GM18508 (cell line): Measurements from ENCODE around the gene KCNQ1.

Experiments used
- ATAC-seq: cut with Tn5 transposase; IDR thresholded peaks from one replicate; pipeline ENCODE4 v1.9.1; 2021; ENCODE audit warnings: moderate number of reproducible peaks; ENCODE audit not compliant: insufficient read depth, unreplicated experiment

The KCNQ1 gene

DNA sequence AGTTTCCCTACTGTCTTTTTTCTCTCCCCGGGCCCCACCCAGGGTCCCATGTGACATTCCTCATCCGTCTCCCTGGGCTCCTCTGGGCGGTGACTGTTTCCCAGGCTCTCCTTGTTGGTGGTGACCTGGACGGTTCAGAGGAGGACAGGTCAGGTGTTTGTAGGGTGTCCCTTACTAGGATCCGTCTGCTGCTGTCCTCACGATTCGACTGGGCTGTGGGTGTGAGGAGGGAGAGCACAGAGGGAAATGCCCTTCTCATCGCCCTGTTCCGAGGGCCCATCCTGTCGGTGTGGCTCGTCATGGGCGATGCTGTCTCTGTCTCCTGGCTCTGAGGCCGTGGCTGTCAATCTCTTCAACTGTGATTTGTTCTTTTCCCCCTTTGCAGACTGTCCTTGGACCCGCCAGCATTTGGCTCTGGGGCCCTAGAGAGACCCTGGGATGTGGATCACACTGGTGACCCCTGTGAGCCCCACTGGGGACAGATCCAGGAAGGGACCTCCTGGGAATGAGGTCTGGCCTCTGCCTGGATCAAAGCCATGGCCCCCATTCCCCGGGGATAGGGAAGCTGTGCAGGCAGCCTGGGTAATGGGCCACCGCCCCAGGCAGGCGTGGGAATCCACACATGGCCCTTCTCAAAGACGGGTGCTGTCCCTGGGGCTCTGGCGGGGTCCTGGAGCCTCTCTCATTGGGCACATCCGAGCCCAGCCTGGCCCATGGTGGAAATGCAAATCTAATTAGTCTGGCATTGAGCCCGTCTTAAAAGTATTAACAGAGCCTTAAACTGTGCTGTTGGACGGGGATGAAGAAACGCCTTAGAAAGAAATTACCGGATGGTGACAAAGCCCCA lies 301.8 kb downstream of the KCNQ1 start:
- ATAC-seq: no peak

DNA sequence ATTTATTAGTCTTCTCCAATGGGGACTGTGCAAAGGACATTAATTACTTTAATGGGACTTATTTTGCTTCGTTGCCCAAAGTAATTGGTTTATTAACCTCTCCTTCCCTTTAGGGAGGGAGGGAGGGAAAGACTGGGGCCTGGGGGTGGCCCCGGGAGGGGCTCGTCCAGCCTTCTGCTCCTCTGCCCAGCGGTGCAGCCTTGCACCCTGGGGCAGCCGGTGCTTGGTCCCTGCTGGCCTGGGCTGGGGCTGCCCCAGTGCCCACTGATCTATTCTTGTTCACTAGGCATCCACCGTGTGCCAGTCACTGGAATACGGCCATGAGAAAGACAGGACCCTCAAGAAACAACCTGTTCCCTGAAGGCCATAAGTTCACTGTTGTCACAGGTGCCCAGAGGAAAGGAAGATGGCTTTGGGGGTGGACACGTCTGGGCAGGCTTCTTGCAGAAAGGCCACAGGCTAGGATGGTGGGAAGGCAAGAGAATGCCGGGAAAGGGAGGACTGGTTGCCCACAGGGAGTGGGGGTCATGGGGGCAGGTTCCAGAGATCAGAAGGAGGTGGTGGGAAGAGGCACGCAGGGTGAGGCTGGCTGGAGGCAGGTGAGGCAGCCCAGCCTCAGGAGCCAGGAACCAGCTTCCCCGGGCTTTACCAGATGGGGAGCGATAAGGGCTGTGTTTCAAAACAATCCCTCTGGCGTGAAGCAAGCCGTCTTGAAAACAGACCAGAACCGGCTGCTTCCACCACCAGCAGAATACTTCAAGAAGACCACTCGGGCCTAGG lies 302.6 kb downstream of the KCNQ1 start:
- no peak for ATAC-seq

DNA sequence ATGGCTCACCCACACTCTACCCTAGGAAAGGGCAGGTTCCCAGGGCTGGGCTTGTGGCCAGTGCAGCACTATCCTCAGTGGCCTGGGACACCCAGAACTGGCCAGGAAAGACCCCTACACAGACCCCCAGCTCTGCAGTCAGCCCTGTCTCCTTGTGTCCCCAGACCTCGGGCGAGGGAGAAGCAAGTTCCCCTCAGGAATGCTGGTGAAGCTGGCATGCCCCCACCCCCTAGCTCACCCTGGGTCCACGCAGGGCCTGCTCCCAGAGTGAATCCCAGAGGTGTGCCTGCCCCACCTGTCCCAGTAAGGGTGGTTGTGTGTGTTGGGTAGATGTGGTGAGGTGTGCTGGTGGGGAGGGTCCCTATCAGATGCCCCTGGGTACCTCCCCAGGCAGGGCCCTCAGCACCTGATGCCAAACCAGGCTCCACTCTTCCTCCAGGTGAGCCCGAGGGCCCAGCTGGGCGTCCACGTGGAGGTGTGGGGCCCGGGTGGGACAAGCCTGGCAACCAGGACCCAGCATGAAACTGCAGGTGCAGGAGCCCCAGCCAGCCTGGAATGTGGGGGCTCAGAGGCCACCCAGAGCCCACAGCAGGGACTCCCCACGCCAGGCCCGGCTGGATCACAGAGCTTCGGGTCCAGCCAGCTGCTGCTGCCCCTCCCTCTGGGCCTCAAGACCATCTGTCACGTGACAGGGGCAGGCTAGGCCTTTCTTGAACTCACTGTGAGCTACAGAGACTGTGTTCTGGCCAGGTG lies 303.4 kb downstream of the KCNQ1 start:
- ATAC-seq: no peak

DNA sequence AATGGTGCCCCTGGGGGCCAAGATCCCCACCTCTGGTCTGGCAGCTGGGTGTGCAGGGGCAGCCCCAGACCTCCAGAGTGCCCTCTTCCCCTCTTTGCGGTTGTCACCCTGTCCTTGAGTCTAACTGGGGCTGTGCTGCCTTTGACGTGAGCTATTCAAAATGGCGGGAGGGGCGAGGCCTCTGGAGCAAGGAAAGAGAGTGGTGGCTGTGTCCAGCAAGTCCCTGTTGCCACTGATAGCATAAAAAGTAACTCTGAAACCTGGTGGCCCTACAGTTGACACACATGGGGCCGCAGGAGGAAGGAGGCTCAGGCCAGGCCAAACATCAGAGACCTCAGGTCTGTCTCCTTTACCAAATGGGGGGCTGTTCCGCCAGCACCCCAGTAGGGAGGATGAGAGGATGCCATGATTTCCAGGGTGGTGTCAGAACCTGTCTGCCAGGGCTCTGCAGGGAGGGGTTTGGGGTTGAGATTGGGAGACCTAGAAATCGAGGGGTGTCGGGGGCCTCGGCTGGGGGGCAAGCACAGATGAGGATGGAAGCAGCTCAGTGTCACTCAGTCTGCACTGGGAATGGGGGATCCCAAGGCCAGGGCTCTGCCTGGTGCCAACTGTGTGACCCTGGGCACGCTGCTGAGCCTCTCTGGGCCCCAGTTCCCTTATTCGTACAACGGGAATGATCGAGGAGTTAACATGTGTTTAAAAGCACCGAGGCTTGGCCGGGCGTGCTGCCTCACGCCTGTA lies 304.2 kb downstream of the KCNQ1 start:
- no peak for ATAC-seq

DNA sequence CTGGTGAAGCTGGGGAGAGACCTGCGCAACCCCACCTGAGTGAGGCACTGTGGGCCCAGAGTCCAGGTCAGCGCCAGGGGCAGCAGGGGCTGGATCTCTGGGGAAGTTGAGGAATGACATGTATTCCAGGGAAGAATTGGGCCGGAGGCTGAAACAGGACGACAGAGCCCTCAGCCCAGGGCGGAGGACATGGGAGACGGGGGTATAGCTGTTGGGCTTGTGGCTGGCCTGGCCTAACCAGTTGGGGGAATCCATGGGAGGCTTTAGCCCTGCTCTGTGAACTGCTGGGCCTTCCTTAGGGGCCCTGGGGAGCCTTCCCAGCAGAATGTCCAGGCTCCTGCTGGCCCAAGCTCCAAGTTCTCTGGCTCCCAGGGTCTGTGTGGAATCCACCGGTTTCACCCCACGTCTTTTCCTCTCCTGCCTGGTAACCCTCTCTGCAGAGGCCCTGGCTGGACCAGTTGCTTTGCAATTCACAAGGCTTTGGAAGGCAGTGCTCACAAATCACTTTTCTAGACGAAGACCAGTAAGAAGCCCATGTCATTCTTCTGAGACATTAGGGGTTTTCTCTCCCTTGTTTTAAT lies 305.4 kb downstream of the KCNQ1 start:
- ATAC-seq: no peak

DNA sequence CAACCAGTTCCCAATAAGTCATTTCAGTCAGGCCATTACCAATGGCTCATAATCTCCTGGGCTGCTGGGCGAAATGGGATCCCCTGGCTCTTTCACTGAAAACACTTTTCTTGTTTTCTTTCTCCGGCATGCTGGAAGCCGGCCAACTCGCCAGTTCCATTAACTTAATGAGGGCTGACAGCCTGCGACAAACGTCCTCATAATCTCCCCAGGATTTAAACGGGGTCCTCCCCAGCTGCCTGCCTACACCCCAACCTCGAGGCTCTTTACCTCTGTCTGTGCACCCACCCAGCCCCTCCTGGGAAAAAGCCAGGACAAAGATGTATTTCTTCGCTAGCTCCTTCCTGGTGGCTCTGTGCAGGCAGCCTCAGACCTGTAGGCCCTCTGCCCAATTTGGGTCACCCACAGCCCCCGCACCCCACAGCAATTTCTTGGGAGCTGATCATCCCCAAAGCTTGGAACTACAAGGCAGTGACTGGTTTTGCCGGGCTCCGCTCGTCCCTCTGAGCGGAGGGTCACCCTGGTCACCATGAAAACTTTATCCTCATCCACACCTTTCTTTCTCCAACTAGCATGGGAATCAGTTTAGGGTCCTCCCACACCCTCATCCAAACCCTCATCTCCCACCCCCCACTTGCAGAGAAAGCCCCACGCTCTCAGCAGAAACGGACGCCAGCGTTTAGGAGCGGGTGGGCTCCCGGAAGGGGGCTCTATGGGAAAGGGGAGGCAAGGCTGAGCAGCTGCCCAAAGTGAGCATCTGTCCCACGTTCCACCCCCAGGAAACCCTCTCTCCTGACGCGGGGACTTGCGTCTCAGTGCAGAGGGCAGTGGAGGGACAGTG lies 306.1 kb downstream of the KCNQ1 start:
- ATAC-seq: no peak

DNA sequence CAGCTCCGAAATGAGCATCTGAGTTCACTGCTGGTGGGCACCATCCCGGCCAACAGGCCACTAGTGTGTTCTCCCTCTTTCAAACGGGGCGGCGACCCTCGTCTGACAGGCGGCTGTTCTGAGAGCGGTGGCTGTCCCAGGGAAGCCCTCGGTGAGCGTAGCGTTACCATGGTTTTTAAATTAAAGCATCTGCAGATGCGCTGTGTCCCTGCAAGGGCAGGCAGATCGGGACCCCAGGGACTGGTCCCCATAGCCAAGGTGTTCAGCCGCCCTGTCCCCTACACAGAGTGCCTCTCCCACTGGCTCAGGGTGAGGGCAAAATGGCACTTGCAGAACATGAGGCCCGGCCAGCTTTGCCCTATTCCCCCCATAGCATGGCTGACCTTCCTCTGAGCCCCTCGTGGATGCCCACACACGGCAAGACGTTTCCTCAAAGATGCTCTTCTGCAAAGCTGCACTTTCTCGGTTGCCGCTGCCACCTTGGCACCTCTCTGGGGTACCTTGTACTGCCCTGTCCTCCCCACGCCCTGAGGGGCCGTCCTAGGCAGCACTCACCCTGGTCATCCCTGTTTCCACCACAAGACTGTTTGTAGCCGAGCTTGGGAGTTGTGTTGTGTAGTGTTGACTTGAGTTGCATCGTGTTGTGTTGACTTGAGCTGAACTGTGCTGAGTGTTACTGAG lies 306.9 kb downstream of the KCNQ1 start:
- no peak for ATAC-seq

DNA sequence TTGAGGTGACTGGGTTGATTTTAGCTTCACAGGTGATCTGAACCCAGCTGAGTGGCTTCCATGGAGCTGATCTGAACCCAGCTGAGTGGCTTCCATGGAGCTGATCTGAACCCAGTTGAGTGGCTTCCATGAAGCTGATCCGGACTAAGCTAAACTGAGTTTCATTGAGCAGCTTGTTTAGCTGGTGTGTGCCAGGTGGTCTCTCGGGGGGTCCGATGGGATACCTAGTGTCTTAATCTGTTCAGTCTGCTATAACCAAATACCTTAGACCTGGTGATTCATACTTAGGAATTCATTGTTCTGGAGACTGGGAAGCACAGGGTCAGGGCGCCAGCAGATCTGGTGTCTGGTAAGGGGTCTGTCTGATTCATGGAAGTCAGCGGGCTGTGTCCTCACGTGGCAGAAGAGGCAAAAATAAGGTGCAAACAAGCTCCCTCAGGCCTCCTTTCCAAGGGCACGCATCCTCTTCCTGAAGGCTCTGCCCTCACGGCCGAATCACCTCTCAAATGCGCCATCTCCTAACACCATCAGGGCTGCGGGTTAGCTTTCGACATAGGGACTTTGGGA lies 307.5 kb downstream of the KCNQ1 start:
- ATAC-seq: no peak

DNA sequence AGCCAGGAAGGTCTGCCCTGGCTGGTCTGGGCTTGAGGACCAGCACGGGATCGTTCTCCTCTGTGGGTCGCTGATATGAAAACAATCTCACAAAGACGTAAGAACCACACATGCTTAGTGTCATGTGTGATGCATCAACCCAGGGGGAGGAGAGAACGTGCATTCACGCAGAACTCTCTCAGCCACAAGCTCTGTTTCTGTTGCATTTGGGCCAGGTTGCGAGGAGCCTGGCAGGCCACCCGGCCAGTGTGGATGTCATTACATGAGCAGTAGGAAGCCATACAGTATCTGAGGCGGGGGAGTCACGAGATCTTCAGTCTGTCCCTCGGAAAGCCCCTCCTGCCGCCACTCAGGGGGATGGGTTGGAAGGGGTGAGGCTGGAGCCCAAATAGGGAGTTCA lies 308.1 kb downstream of the KCNQ1 start:
- no peak for ATAC-seq

DNA sequence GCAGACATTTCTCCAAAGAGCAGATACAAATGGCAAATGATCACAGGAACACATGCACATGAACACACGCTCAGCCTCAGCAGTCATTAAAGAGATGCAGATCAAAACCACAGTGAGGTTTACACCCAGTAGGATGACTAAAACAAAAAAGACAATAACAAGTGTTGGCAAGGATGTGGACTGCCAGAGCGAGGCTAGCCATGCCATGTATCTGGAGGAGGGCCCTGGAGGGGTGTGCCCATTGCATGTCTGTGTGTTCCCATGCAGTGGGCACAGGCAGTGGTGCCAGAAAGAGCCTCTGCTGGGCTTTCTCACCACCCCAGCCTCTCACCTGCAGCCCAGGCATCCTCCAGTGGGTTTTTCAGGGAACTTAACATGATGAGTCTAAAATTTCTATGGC lies 309.2 kb downstream of the KCNQ1 start:
- ATAC-seq: no peak

DNA sequence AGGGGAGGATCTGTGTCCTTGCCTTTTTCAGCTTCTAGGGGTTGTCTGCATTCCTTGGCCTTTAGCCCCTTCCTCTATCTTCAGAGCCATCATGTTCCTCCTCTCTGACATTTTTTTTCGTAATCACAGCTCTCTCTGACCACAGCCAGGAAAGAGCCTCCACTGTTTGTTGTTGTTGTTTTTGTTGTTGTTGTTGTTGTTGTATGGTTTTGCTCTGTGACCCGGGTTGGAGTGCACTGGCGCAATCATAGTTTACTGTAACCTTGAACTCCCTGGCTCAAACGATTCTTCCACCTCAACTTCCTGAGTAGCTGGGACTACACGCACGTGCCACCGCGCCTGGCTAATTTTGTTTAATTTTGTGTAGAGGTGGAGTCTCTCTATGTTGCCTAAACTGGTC lies 310.3 kb downstream of the KCNQ1 start:
- ATAC-seq: no peak

DNA sequence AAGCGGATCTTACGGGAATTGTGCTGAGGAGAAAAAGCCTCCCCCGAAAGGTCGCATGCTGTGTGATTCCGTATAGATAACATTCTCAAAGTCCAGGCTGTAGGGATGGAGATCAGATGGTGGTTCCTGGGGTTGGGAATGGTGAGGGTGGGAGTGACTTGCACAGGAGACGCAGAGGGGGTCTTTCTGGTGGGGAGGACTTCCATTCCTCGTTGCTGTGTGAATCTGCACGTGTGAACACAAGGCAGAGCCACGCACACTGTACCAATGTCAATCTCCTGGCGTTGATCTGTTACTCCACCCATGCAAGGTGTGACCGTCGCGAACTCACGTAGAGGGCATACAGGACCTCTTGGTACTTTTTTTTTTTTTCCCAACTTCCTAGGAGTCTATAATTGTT lies 313.9 kb downstream of the KCNQ1 start:
- no peak for ATAC-seq

DNA sequence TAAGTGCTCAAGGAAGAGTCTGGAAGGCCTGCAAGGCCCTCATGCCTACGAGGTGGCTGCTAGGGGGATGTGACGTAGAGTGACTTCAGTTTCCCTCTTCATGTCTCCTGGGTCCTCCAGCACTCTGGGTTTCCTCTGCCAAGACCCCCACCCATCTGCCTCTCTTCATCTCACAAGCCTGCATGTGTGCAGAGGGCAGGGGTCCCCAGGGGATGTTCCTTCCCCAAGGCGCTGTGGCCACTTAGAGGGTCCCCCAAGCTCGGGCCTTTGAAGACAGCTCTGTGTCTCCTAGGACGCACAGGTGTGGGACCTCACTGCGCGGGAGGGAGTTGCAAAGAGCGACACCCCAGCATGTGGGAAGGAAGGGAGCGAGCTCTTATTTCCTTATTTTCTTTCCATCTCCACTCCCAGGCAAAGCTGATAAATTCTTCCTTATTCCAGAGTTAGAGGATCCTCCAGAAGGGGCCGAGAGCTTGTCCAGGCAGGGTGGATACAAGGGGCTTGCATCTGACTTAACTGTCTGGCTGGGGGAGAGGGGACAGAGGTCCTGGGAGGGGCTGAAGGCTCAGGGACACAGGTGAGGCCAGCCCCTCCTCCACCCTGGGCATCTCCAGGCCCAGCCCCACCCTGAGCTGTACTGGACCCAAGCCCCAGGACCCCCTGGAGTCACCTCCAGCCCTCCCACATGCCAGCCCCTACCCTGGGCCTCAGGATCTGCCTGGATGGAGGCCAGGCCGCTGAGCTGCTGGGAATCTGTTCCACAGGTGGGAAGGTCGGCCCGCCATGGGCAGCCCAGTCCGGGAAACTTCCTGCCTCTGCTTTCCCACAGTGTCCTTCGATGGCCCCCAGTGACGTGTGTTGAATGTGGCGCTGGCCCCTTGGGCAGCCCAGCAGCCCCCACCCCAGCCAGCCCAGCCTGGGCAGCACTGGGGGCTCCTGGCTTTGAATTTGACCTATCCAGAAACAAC lies 314.7 kb downstream of the KCNQ1 start:
- no peak for ATAC-seq

DNA sequence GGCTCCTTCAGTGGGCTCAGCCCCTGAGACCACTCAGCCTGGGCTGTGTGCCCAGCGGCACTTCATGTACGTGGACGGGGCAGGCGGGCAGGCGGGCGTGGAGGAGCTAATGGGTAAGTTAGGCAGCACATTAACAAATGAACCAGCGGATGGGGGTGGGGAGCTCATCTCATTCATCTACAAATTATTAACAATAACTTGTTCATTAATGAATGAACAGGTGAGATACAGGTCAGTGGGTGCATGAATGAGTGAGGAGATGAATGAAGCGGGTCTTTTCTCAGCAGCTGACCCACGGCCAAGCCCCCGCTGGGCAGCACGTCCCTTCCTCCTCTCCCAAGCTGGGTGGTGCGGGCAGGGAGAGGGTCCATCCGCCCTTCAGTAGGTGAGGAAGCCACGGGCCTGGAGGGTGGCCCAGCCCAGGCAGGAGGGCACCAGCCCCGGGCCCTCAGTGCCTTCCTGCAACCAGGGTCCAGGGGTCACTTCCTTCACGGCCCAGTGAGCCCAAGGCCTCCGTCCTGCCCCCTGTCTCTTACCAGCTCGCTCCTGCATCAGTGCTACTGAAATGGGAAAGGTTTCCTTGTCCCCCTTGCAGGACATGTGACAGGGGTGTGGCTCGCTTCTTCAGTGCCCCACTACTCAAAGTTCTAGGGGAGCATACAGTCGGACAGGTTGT lies 315.5 kb downstream of the KCNQ1 start:
- ATAC-seq: no peak

DNA sequence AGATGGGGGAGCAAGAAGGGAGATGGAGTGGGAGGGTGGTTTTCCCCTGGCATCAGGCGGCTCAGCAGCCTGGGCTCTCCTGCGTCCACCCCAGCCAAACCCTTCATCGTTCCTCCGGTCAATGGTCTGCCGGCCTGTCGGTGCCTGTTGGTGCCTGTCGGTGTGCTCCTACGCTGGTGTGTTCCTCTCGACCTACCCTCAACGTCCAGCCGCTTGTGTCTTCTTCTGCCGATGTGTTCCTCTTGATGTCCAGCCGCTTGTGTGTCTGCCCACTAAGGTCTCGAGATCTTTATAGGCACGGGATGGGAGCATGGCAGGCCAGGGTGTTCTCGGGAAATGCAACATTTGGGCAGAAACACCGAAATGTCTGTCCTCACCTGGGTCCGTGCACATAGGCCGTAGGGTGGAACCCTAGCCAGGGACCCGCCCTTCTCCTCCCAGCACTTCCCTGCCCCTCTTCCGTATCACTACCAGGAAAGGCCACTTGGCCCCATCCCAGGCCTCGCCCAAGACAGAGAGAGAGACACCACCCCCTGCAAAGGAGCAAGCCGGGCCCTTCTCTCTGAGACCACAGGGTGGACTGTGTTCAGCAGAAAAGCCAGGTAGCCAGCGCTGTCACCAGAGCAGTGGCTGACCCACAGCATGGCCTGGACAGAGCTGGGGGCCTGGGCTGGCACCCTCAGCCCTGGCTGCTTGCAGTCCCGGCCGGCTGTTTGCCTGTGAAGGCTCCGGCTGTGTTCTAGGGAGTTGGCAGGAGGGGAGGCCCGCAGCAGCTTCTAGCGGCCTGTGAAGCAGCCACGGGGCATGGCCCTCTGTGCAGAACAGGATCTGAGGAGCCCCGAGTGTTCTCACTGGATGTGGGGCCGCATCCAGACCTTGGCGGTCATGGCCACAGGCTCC lies 316.6 kb downstream of the KCNQ1 start:
- no peak for ATAC-seq

DNA sequence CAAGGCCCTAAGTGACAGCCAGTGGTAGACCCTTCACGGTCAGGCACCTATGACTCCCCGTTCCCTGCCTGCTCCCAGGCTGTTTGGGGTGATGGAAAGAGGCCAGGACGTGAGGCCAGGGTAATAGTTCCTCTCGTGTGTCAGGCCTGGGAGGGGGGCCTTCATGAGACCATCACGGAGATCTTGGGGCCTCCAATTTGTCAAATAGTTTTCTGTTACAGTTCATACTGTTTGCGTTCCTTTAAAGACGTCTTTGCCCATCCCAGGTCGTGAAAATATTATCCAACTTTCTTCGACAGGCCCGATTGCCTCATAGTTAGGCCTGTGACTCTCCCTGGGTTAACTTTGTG lies 317.2 kb downstream of the KCNQ1 start:
- no peak for ATAC-seq
